Measurements from ENCODE around the gene TTYH2. TPM values are rescaled to one million over a fixed set of nuclear protein-coding genes. Genes with fewer than 3 reads are reported as not detected.

Gene TTYH2
- total and polyA plus RNA-seq, 2 experiments from 2014 or later = 1.4 to 3.9 TPM

DNA sequence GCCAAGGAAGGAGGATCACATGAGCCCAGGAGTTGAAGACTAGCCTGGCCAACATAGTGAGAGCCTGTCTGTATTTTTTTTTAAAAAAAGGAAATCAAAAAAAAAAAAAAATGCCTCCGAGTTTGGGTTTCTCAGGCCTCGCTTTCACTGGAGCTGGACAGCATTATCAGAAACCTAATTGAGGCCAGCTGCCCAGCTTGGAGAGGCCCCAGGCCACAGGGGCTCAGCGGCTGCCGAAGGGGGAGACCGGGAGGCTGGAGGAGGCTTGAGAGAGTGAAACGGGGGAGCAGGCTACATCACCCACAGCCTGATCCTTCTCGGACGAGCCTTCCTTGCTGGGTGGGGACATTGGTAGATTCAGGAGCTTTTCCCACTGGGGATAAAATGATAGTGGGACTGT, 5.1 kb downstream of the TTYH2 start:
- no peaks in the 10 kb centered on the region for H3F3A ChIP-seq (replicated peaks; ENCODE audit: low read depth)
- no peak overlapping the region for H3K4me2 ChIP-seq
- no peaks in the 10 kb centered on the region; the same call in 1 of the 2 replicates for H3K4me1 ChIP-seq (ENCODE audit: insufficient read depth)
- DNase-seq (ENCODE audit: low spot score) = no peak
- H3K4me3 ChIP-seq = no peak overlapping the region
- no peak for ATAC-seq
- no peak for TF ChIP-seq STAT1 (IDR thresholded peaks at IDR 0.05; ENCODE audit: unreplicated experiment)
- TF ChIP-seq POLR2AphosphoS5 (IDR thresholded peaks at IDR 0.05; ENCODE audit: low read depth) = no peak
- no peak for TF ChIP-seq EZH2 (IDR thresholded peaks at IDR 0.05; ENCODE audit: low read depth, unreplicated experiment)
- TF ChIP-seq ZNF331 (CRISPR knock-in tag; IDR thresholded peaks at IDR 0.05; ENCODE audit: low read depth) = no peak
- no peak for TF ChIP-seq JUNB (IDR thresholded peaks at IDR 0.05; ENCODE audit: unreplicated experiment)
- no peak for TF ChIP-seq NANOG (IDR thresholded peaks at IDR 0.05; ENCODE audit: borderline replicate concordance)
- TF ChIP-seq, protein P1, sequence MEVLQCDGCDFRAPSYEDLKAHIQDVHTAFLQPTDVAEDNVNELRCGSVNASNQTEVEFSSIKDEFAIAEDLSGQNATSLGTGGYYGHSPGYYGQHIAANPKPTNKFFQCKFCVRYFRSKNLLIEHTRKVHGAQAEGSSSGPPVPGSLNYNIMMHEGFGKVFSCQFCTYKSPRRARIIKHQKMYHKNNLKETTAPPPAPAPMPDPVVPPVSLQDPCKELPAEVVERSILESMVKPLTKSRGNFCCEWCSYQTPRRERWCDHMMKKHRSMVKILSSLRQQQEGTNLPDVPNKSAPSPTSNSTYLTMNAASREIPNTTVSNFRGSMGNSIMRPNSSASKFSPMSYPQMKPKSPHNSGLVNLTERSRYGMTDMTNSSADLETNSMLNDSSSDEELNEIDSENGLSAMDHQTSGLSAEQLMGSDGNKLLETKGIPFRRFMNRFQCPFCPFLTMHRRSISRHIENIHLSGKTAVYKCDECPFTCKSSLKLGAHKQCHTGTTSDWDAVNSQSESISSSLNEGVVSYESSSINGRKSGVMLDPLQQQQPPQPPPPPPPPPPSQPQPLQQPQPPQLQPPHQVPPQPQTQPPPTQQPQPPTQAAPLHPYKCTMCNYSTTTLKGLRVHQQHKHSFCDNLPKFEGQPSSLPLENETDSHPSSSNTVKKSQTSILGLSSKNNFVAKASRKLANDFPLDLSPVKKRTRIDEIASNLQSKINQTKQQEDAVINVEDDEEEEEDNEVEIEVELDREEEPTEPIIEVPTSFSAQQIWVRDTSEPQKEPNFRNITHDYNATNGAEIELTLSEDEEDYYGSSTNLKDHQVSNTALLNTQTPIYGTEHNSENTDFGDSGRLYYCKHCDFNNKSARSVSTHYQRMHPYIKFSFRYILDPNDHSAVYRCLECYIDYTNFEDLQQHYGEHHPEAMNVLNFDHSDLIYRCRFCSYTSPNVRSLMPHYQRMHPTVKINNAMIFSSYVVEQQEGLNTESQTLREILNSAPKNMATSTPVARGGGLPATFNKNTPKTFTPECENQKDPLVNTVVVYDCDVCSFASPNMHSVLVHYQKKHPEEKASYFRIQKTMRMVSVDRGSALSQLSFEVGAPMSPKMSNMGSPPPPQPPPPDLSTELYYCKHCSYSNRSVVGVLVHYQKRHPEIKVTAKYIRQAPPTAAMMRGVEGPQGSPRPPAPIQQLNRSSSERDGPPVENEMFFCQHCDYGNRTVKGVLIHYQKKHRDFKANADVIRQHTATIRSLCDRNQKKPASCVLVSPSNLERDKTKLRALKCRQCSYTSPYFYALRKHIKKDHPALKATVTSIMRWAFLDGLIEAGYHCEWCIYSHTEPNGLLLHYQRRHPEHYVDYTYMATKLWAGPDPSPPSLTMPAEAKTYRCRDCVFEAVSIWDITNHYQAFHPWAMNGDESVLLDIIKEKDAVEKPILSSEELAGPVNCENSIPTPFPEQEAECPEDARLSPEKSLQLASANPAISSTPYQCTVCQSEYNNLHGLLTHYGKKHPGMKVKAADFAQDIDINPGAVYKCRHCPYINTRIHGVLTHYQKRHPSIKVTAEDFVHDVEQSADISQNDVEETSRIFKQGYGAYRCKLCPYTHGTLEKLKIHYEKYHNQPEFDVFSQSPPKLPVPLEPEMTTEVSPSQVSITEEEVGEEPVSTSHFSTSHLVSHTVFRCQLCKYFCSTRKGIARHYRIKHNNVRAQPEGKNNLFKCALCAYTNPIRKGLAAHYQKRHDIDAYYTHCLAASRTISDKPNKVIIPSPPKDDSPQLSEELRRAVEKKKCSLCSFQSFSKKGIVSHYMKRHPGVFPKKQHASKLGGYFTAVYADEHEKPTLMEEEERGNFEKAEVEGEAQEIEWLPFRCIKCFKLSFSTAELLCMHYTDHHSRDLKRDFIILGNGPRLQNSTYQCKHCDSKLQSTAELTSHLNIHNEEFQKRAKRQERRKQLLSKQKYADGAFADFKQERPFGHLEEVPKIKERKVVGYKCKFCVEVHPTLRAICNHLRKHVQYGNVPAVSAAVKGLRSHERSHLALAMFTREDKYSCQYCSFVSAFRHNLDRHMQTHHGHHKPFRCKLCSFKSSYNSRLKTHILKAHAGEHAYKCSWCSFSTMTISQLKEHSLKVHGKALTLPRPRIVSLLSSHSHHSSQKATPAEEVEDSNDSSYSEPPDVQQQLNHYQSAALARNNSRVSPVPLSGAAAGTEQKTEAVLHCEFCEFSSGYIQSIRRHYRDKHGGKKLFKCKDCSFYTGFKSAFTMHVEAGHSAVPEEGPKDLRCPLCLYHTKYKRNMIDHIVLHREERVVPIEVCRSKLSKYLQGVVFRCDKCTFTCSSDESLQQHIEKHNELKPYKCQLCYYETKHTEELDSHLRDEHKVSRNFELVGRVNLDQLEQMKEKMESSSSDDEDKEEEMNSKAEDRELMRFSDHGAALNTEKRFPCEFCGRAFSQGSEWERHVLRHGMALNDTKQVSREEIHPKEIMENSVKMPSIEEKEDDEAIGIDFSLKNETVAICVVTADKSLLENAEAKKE (CRISPR knock-in tag; IDR thresholded peaks at IDR 0.05) = no peak
- TF ChIP-seq, protein P2, sequence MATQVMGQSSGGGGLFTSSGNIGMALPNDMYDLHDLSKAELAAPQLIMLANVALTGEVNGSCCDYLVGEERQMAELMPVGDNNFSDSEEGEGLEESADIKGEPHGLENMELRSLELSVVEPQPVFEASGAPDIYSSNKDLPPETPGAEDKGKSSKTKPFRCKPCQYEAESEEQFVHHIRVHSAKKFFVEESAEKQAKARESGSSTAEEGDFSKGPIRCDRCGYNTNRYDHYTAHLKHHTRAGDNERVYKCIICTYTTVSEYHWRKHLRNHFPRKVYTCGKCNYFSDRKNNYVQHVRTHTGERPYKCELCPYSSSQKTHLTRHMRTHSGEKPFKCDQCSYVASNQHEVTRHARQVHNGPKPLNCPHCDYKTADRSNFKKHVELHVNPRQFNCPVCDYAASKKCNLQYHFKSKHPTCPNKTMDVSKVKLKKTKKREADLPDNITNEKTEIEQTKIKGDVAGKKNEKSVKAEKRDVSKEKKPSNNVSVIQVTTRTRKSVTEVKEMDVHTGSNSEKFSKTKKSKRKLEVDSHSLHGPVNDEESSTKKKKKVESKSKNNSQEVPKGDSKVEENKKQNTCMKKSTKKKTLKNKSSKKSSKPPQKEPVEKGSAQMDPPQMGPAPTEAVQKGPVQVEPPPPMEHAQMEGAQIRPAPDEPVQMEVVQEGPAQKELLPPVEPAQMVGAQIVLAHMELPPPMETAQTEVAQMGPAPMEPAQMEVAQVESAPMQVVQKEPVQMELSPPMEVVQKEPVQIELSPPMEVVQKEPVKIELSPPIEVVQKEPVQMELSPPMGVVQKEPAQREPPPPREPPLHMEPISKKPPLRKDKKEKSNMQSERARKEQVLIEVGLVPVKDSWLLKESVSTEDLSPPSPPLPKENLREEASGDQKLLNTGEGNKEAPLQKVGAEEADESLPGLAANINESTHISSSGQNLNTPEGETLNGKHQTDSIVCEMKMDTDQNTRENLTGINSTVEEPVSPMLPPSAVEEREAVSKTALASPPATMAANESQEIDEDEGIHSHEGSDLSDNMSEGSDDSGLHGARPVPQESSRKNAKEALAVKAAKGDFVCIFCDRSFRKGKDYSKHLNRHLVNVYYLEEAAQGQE (IDR thresholded peaks at IDR 0.05; ENCODE audit: unreplicated experiment) = no peak
- TF ChIP-seq, protein P3, sequence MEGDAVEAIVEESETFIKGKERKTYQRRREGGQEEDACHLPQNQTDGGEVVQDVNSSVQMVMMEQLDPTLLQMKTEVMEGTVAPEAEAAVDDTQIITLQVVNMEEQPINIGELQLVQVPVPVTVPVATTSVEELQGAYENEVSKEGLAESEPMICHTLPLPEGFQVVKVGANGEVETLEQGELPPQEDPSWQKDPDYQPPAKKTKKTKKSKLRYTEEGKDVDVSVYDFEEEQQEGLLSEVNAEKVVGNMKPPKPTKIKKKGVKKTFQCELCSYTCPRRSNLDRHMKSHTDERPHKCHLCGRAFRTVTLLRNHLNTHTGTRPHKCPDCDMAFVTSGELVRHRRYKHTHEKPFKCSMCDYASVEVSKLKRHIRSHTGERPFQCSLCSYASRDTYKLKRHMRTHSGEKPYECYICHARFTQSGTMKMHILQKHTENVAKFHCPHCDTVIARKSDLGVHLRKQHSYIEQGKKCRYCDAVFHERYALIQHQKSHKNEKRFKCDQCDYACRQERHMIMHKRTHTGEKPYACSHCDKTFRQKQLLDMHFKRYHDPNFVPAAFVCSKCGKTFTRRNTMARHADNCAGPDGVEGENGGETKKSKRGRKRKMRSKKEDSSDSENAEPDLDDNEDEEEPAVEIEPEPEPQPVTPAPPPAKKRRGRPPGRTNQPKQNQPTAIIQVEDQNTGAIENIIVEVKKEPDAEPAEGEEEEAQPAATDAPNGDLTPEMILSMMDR (conservative IDR thresholded peaks at IDR 0.05; ENCODE audit: low read depth in 2 of 2) = no peak
- no peak for TF ChIP-seq EZH2phosphoT487 (IDR thresholded peaks at IDR 0.05; ENCODE audit: unreplicated experiment)
- TF ChIP-seq, protein P4, sequence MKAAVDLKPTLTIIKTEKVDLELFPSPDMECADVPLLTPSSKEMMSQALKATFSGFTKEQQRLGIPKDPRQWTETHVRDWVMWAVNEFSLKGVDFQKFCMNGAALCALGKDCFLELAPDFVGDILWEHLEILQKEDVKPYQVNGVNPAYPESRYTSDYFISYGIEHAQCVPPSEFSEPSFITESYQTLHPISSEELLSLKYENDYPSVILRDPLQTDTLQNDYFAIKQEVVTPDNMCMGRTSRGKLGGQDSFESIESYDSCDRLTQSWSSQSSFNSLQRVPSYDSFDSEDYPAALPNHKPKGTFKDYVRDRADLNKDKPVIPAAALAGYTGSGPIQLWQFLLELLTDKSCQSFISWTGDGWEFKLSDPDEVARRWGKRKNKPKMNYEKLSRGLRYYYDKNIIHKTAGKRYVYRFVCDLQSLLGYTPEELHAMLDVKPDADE (IDR thresholded peaks at IDR 0.05) = no peak
- TF ChIP-seq ZNF114 (CRISPR knock-in tag; IDR thresholded peaks at IDR 0.05) = no peak
- no peak for TF ChIP-seq CREB1 (CRISPR knock-in tag; IDR thresholded peaks at IDR 0.05; ENCODE audit: low read depth)
- H3K27ac ChIP-seq (ENCODE audit: low read depth) = no peak overlapping the region
- peaks cover 6% of the 10 kb centered on the region; the same call in 1 of the 3 replicates for H3K4me1 Mint-ChIP-seq
- no peaks in the 10 kb centered on the region for H3K79me2 ChIP-seq (replicated peaks; ENCODE audit: insufficient read depth)
- no peaks in the 10 kb centered on the region for H3K36me3 Mint-ChIP-seq (ENCODE audit: low read depth)
- H3K27ac Mint-ChIP-seq = no peak overlapping the region
- no peak overlapping the region for H2AFZ ChIP-seq
- H3K9me2 ChIP-seq (ENCODE audit: insufficient read depth) = no peaks in the 10 kb centered on the region
- no peaks in the 10 kb centered on the region for H3K9me3 Mint-ChIP-seq
- peaks cover 14% of the 10 kb centered on the region for H3K27me3 ChIP-seq (ENCODE audit: insufficient read depth)
- H4K20me1 ChIP-seq (replicated peaks; ENCODE audit: insufficient read depth) = no peaks in the 10 kb centered on the region
- no peak overlapping the region for H3K4me3 Mint-ChIP-seq
- H3K27me3 Mint-ChIP-seq (ENCODE audit: insufficient read depth, low read depth, poor library complexity) = peaks cover 25% of the 10 kb centered on the region
- no peaks in the 10 kb centered on the region for H3K36me3 ChIP-seq (ENCODE audit: insufficient read depth)
